GM19452 (cell line): Measurements from ENCODE around the gene ZDHHC11B.
"Not testable (repeated sequence)": the region's sequence is repeated elsewhere in the genome, so short reads cannot be mapped to it uniquely, and the experiment has no call there.

Source experiments
- ATAC-seq: cut with Tn5 transposase; IDR thresholded peaks from one replicate; pipeline ENCODE4 v1.9.1; 2021; ENCODE audit not compliant: unreplicated experiment

Gene ZDHHC11B

DNA sequence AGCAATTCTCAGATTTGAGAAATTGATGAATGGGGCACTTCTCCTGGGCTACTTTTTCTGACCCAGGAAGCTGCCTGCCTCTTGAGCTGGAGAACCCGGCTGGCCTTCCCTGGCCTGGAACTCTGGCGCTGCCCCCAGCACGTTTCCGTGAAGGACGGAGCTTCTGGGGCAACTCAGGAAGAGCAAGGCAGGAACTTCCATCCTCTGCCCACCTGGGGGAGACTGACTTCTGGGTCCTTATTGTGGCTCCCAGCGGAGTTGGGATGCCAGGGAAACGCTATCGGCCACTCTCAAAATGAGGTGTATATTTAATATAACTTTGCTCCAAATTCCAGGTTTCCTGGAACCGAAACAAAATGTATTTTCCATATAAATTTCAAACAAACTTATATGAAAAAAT, 57.4 kb downstream of the ZDHHC11B start:
- ATAC-seq: not testable (repeated sequence)

DNA sequence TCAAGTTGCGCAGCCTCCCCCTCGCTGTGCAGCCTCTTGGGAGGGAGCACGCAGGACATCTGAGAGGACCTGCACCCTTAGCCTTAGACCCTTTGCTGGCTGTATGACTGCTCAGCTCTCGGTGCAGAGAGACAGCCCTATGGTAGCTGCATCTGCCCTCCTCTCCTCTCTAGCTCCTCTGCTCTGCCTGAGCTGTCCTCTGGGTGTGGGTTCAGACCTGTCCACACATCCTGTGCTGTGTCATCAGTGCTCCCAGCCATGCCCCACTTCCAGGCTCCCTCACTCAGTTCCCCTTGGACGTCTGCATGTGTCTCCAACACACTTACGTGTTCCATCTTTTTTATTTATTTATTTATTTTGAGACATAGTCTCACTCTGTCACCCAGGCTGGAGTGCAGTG, 60.7 kb downstream of the ZDHHC11B start:
- ATAC-seq: not testable (repeated sequence)

DNA sequence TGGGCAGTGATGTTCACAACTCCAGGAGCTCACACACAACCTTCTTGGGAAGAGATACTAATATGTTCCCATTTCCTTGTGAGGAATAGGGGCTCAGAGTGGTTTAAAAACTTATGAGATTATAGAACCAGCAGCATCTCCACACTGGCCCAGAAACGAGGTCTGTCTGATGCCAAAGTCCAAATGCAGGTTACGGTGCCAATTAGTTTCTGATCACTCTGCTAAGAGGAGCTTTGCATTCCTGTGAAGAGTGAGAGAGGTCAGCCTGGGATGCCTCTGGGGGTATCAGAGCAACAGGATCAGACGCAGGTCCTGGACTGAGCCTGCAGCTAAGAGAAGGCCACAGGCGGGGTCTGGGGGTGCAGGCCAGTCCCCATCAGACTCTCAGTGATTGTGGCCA, 61.2 kb downstream of the ZDHHC11B start:
- ATAC-seq: not testable (repeated sequence)

DNA sequence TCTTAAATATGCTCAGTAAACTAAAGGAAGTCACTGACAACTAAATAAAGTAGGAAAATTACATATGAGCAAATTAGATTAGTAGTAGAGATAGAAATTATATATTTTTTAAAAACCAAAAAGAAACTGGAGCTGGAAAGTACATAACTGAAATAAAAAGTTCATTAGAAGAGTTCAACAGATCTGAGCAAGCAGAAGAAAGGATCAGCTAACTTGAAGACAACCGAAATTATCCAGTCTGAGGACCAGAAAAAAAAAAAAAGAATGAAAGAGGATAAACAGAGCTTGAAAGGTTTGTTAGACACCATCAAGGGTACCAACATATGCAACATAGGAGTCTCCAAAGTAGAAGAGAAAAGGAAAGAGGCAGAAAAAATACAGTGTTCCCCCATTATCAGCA, 65.2 kb downstream of the ZDHHC11B start:
- ATAC-seq: not testable (repeated sequence)

- no peak for ATAC-seq
Measured at GRCh38 chr5:717143-717542, 67.4 kb downstream of the ZDHHC11B start.

GRCh38 chr5:716740-717139, 67.8 kb downstream of the ZDHHC11B start:
- ATAC-seq: not testable (repeated sequence)

- ATAC-seq: not testable (repeated sequence)
Measured at GRCh38 chr5:715636-716035, 68.9 kb downstream of the ZDHHC11B start.

- ATAC-seq: not testable (repeated sequence)
Measured at GRCh38 chr5:714215-715118, 70.1 kb downstream of the ZDHHC11B start.

DNA sequence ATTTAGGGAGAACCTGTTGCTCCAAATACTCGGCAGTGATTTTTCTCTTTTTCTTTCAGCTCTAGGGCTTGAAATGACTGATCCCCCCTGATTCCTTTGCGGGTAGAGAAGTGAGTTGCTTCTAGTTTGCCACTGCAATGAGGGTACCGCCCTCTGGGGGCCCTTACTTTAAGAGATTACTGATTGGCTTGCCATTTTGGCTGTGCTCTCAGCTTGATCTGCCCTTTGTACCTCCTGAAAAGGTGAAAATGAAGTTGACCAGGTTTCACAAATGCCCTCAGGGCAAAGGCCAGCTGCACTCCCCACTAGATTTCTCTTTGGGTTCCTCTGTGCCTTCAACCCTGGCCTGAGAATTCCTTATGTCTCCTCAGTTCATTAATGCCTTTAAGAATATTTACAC, 70.8 kb downstream of the ZDHHC11B start:
- not testable (repeated sequence) for ATAC-seq

- not testable (repeated sequence) for ATAC-seq
Measured at GRCh38 chr5:708848-709517, 75.5 kb downstream of the ZDHHC11B start.

GRCh38 chr5:708374-708773, 76.2 kb downstream of the ZDHHC11B start:
- ATAC-seq: not testable (repeated sequence)

DNA sequence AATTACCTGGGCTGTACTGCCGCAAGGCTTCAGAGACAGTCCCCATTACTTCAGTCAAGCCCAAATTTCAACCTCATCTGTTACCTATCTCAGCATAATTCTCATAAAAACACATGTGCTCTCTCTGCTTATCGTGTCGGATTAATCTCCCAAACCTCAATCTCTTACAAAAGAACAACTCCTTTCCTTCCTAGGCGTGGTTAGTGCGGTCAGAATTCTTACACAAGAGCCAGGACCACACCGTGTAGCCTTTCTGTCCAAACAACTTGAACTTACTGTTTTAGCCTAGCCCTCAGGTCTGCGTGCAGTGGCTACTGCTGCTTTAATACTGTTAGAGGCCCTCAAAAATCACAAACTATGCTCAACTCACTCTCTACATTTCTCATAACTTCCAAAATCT, 78.4 kb downstream of the ZDHHC11B start:
- ATAC-seq: not testable (repeated sequence)

DNA sequence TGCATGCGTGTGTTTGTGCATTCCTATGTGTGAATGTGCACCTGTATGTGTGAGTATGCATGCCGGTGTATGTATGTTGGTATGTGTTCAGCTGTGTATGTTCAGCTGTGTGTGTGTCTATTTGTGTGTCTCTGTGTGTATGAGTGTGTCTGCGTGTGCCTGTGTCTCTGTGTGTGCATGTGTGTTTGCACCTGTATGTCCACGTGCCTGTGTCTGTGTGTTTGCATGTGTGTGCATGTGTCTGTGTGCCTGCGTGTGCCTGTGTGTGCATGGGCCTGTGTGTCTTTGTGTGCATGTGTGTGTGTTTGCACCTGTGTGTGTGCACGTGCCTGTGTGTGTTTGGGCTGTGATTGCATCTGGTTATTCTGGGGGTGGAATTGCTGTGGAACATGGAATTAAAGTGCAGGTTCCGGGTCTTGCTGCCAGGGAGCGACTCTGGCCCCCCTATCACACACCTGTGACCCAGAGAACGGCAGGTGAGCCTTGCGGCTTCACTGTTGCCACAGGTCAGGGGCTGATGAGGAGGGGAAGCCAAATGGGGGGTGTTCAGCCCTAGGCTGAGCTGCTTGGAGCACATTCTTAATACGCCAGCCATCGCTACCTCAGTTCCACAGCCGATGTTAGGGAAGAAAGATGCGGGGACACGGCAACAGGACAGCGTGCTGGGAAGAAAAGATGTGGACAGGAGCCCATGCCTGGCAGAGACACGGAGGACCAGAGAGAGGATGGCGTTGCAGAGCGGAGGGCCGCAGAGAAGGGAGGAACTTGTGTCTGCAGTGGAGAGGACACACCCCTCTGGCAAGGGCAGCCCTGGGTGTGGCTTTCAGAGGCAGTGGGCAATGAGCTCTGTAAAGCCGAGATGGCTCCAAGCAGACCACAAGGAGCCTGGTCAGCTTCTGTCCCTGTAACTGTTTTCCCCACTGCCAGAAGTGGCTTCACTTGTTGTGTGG, 87.5 kb downstream of the ZDHHC11B start:
- ATAC-seq: not testable (repeated sequence)

DNA sequence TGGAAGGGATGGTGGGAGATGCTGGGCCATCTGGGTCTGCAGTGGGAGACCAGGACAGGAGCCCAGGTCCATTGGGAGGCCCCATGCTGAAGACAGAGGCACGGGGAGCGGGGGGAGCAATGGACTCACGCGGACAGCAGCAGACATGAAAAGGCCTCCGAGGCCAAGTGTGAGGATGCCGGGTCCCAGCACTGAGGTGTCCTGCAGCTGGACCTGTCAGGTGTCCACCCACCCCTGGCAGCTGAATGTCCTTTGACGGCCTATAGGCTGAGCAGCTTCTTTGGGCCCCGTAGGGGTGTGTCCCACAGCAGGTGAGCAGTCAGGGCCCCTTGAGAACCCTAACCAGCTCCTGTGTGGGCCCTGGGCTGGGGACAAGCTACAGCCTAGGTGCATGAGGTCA, 88.3 kb downstream of the ZDHHC11B start:
- ATAC-seq: not testable (repeated sequence)

GRCh38 chr5:695475-695874, 89.1 kb downstream of the ZDHHC11B start:
- not testable (repeated sequence) for ATAC-seq

- ATAC-seq: not testable (repeated sequence)
Measured at GRCh38 chr5:694042-694431, 90.5 kb downstream of the ZDHHC11B start.

- peak; percentile 78 for ATAC-seq
Measured at GRCh38 chr5:693271-694041, 91.1 kb downstream of the ZDHHC11B start, which contains the start of gene TPPP. TPPP (minus strand) TSS chr5:693352; CDS start chr5:678060, 15,292 bp downstream.

DNA sequence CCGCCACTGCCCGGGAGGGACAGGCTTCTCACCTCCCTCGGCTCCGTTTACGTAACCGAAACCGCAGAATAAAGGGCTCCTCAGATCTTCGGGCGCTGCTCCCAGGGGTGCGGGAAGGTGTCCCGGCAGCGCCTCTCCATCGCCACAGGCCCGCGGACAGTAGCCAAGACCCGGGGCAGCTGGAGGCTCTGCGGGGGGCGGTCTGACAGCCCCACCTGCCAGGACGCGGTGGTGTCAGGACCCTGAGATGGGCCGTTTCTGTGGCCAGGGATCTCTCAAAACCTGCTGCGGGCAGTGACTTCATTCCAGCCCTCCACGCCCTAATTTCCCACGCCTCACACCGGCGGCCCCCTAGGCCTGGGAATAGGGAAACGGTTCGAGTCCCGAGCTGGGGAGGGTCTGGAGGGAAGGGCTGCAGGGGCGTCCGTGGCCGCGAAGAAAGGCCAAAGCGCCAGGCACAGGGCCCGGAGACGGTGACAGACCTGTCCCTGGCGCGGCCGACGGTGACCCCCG, 91.9 kb downstream of the ZDHHC11B start:
- peak; percentile 13 for ATAC-seq

DNA sequence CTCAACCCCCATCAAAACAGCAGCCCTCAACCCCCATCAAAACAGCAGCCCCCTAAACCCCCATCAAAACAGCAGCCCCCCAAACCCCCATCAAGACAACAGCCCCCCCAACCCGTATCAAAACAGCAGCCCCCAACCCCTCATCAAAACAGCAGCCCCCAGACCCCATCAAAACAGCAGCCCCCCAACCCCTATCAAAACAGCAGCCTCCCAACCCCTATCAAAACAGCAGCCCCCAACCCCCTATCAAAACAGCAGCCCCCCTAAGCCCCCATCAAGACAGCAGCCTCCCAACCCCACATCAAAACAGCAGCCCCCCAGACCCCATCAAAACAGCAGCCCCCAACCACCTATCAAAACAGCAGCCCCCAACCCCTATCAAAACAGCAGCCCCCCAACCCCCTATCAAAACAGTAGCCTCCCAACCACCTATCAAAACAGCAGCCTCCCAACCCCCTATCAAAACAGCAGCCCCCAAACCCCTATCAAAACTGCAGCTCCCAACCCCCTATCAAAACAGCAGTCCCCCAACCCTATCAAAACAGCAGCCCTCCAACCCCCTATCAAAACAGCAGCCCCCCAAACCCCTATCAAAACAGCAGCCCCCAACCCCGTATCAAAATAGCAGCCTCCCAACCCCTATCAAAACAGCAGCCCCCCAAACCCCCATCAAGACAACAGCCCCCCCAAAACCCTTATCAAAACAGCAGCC, 92.6 kb downstream of the ZDHHC11B start:
- ATAC-seq: no peak
